Hepatocyte (in vitro differentiated cells): ENCODE measurements around the gene NGEF. TPM values are rescaled to one million over a fixed set of nuclear protein-coding genes. Genes with fewer than 3 reads are reported as not detected.

ENCODE experiments used
- DNase-seq: peaks from one replicate; pipeline ENCODE4 v3.0.0-alpha.2; 2016; ENCODE audit warnings: low spot score
- H2AFZ ChIP-seq: fragments of 200-600 bp; sonication (generic); 2 replicates; pipeline ENCODE4 v1.6.0; 2016; ENCODE audit warnings: antibody characterized with exemption, mild to moderate bottlenecking
- H3K27ac ChIP-seq: fragments of 200-600 bp; sonication (generic); 2 replicates; pipeline ENCODE4 v1.5.1; 2016; ENCODE audit warnings: mild to moderate bottlenecking
- H3K27me3 ChIP-seq: fragments of 200-600 bp; sonication (generic); 2 replicates; pipeline ENCODE4 v1.6.1; 2016
- H3K36me3 ChIP-seq: fragments of 200-600 bp; sonication (generic); replicated peaks from 2 replicates; pipeline ENCODE4 v1.5.1; 2016; ENCODE audit warnings: low read depth; ENCODE audit not compliant: insufficient read depth
- H3K4me1 ChIP-seq: fragments of 200-600 bp; sonication (generic); 2 replicates; pipeline ENCODE4 v1.5.1; 2016; ENCODE audit warnings: mild to moderate bottlenecking, moderate library complexity; ENCODE audit not compliant: insufficient read depth
- H3K4me2 ChIP-seq: fragments of 200-600 bp; sonication (generic); 2 replicates; pipeline ENCODE4 v1.6.0; 2016
- H3K4me3 ChIP-seq: fragments of 200-600 bp; sonication (generic); 2 replicates; pipeline ENCODE4 v1.5.1; 2016; ENCODE audit warnings: mild to moderate bottlenecking
- H3K79me2 ChIP-seq: fragments of 200-600 bp; sonication (generic); 2 replicates; pipeline ENCODE4 v1.6.0; 2017; ENCODE audit warnings: mild to moderate bottlenecking
- H3K9me2 ChIP-seq: fragments of 200-600 bp; sonication (generic); replicated peaks from 2 replicates; pipeline ENCODE4 v1.6.0; 2017; ENCODE audit warnings: mild to moderate bottlenecking; ENCODE audit not compliant: insufficient read depth
- H3K9me3 ChIP-seq: fragments of 200-600 bp; sonication (generic); 2 replicates; pipeline ENCODE4 v1.5.1; 2016; ENCODE audit warnings: low read depth, mild to moderate bottlenecking
- H4K20me1 ChIP-seq: fragments of 200-600 bp; sonication (generic); 2 replicates; pipeline ENCODE4 v1.6.0; 2016; ENCODE audit warnings: mild to moderate bottlenecking; ENCODE audit not compliant: insufficient read depth, poor library complexity, severe bottlenecking
- EZH2 ChIP-seq: fragments of 200-600 bp; sonication (generic); IDR thresholded peaks from 2 replicates; pipeline ENCODE4 v1.6.1; 2016; ENCODE audit warnings: antibody characterized with exemption, mild to moderate bottlenecking, borderline replicate concordance
- EZH2phosphoT487 ChIP-seq: fragments of 200-600 bp; sonication (generic); IDR thresholded peaks from one replicate; pipeline ENCODE4 v1.6.1; 2018; ENCODE audit warnings: antibody characterized with exemption, mild to moderate bottlenecking, low read depth, moderate library complexity; ENCODE audit not compliant: unreplicated experiment, severe bottlenecking
- WGBS: methylation state at CpG from one replicate; pipeline ENCODE4 v1.1.6; 2016; ENCODE audit warnings: low lambda C conversion rate; ENCODE audit errors: missing lambda C conversion rate; 5-methylcytosine and 5-hydroxymethylcytosine counted together
- polyA plus RNA-seq: library from polyadenylated mRNA; unstranded; fragments of >200 nt; fragmentation: Nextera tagmentation; extraction: Ambion mirVana; gene quantifications from 2 replicates; pipeline ENCODE4 v1.2.1, GENCODE V29; 2016
- total RNA-seq: library from RNA; depleted of rRNA; stranded (reverse); fragments of >200 nt; gene quantifications from 2 replicates; pipeline ENCODE4 v1.2.3, GENCODE V29; 2014
- TF ChIP-seq, protein P1 (sequence below): fragments of 200-600 bp; sonication (generic); IDR thresholded peaks from 2 replicates; pipeline ENCODE4 v1.5.1; 2016; ENCODE audit warnings: antibody characterized with exemption, mild to moderate bottlenecking; ENCODE audit not compliant: poor library complexity

Gene NGEF
- total and polyA plus RNA-seq, 2 experiments from 2014 or later = 2.2 to 3.2 TPM

DNA sequence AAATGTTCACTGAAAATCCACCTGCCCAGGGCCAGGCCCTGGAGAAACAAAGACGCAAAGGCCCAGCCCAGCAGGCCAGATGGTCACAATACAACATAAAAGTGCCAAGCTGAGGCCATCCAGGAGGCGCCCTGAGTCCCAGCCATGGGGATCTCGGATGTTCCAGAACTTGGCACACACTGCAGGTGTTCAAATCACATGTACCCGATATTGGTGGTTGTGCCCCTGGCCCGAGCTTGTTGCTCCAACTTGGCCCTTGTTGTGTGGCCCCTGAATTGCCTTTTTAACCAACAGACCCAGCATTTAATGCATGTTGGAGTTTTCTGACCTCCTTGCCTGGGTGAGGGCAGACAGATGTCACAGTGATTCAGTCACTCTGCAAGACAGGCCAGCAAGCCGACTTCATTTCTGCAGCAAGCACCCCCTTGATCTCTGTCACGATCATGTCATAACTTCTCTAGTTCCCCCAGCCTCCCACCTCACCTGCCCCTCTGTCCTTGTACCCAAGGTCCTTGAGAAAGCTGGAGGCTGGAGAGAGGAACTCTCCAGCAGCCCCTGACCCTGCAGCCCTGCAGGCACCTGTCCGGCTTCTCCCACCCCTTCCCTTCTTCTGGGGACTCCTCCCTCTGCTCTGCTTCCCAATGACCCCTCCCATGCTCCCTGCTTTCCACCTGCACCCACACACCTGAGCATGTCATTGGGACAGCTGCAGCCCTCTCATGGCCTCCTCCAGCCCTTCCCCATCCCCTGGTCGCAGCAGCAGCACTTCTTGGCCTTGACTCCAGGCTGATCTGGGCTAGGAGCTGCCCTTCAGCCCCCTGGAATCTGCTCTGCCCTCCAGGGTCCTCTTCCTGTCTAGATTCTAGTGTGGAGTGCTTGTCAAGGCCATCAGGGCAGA lies 9.1 kb downstream of the NGEF start:
- 89% methylated on average over 9 of the region's 9 CpGs for WGBS
- no peaks in the 10 kb centered on the region for H3K4me1 ChIP-seq
- H3K9me2 ChIP-seq = no peaks in the 10 kb centered on the region
- DNase-seq = no peak
- no peak overlapping the region for H2AFZ ChIP-seq
- H4K20me1 ChIP-seq = no peaks in the 10 kb centered on the region
- no peak overlapping the region for H3K4me3 ChIP-seq
- no peaks in the 10 kb centered on the region for H3K36me3 ChIP-seq
- H3K9me3 ChIP-seq = no peaks in the 10 kb centered on the region
- TF ChIP-seq, protein P1, sequence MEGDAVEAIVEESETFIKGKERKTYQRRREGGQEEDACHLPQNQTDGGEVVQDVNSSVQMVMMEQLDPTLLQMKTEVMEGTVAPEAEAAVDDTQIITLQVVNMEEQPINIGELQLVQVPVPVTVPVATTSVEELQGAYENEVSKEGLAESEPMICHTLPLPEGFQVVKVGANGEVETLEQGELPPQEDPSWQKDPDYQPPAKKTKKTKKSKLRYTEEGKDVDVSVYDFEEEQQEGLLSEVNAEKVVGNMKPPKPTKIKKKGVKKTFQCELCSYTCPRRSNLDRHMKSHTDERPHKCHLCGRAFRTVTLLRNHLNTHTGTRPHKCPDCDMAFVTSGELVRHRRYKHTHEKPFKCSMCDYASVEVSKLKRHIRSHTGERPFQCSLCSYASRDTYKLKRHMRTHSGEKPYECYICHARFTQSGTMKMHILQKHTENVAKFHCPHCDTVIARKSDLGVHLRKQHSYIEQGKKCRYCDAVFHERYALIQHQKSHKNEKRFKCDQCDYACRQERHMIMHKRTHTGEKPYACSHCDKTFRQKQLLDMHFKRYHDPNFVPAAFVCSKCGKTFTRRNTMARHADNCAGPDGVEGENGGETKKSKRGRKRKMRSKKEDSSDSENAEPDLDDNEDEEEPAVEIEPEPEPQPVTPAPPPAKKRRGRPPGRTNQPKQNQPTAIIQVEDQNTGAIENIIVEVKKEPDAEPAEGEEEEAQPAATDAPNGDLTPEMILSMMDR = no peak
- no peak for TF ChIP-seq EZH2
- no peak for TF ChIP-seq EZH2phosphoT487
- no peak overlapping the region for H3K4me2 ChIP-seq
- H3K79me2 ChIP-seq = no peaks in the 10 kb centered on the region
- no peak overlapping the region for H3K27ac ChIP-seq
- no peaks in the 10 kb centered on the region for H3K27me3 ChIP-seq

DNA sequence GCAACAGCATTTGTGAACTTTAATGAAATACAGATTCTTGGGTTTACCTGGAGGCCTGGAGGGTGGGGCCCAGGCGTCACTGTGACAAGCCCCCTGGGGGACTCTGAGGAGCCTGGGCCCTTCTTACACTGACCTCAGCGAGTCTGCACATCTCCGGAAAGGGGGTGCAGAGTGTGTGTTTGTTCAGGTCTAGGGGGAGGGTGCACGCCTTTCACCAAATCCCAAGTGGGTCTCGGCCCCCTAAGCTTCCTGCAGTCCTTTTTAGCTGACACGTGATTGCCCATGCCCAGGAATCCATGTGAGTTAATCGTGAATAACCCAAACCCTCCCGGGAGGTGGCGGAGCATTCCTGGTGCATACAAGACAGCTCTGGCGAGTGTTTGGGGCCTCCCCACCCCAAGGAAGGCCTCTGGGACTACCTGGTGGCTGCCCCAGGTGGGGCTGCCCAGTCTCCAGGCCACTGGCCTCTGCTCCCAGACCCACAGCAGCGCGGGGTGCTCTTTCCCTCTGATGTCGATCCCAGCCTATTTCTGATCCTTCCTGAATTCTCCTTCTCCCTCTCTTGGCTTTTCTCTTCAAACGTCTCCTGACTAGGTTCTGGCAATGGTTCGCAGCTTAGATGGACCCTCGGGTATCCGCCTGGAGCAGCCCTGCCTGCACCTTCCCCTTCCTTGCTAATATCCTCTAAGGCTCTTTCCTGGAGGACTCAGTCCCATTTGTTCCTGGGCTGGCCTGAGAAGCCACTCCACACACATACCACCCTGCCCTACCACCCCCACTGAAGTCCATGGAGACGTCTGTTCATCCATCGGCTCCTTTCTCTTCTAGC lies 10.0 kb downstream of the NGEF start:
- 87% methylated on average over 19 of the region's 19 CpGs for WGBS
- no peak overlapping the region for H3K4me2 ChIP-seq
- H3K4me1 ChIP-seq = no peaks in the 10 kb centered on the region
- no peaks in the 10 kb centered on the region for H3K27me3 ChIP-seq
- H3K9me2 ChIP-seq = no peaks in the 10 kb centered on the region
- no peaks in the 10 kb centered on the region for H3K79me2 ChIP-seq
- H3K9me3 ChIP-seq = no peaks in the 10 kb centered on the region
- H3K27ac ChIP-seq = no peak overlapping the region
- no peak for TF ChIP-seq EZH2
- TF ChIP-seq, protein P1 = no peak
- TF ChIP-seq EZH2phosphoT487 = no peak
- no peak overlapping the region for H2AFZ ChIP-seq
- no peaks in the 10 kb centered on the region for H3K36me3 ChIP-seq
- no peak overlapping the region for H3K4me3 ChIP-seq
- no peaks in the 10 kb centered on the region for H4K20me1 ChIP-seq
- DNase-seq = no peak

DNA sequence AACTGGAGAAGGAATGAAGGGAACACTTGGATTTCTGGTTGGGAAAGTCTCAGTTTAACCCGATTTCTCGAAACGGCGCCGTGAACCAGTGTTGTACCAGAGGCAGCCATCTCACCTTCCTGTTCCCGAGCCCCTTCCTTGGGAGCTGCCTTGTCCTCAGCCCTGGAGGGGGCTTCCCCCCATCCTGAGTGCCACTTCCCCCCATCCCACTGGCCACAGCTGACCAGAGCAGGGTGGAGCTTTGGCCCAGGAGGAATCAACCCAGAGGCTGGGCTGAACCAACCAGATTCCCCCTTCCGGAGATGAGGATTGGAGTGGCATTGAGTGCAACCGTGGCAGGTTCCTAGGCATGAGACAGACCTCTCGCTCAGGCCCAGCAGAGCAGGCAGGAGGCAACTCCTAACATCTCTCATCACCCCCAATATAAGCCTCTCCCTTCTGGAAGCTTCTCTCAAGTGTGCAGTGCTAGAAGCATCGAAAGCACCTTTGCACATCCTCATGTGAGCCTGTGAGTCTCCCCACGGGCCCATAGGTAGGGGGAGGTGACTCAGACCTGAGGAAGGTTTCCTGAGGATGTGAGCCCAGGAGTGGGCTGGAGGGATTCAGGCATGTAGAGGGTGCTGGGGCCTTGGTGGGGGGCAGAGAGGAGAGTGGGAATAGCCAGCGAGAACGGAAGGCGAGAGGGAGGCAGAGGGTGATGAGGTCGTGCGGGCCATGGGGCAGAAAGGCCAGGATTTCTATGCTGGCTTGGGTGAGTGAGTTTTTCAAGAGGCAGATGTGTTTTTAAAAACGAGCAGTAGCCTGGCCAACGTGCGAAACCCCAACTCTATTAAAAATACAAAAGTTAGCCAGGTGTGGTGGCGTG lies 11.9 kb downstream of the NGEF start:
- no peak overlapping the region for H3K27ac ChIP-seq
- H3K79me2 ChIP-seq = no peaks in the 10 kb centered on the region
- no peaks in the 10 kb centered on the region for H3K4me1 ChIP-seq
- no peaks in the 10 kb centered on the region for H3K27me3 ChIP-seq
- no peak overlapping the region for H3K4me3 ChIP-seq
- WGBS = 93% methylated on average over 17 of the region's 20 CpGs
- H3K9me2 ChIP-seq = no peaks in the 10 kb centered on the region
- no peak overlapping the region for H2AFZ ChIP-seq
- TF ChIP-seq EZH2 (no peak), EZH2phosphoT487 (no peak)
- TF ChIP-seq, protein P1 = no peak
- DNase-seq = no peak
- no peaks in the 10 kb centered on the region for H4K20me1 ChIP-seq
- no peaks in the 10 kb centered on the region for H3K9me3 ChIP-seq
- no peaks in the 10 kb centered on the region for H3K36me3 ChIP-seq
- H3K4me2 ChIP-seq = no peak overlapping the region
